HG02678 (cell line): ENCODE results near the gene MTA3.
A peak's percentile ranks its signal among the peaks of the same experiment; 100 is the strongest.
"Not testable (repeated sequence)": the region's sequence is repeated elsewhere in the genome, so short reads cannot be mapped to it uniquely, and the experiment has no call there.

Experiments
- ATAC-seq: cut with Tn5 transposase; IDR thresholded peaks from one replicate; pipeline ENCODE4 v1.9.1; 2021; ENCODE audit warnings: mild to moderate bottlenecking, moderate library complexity; ENCODE audit not compliant: unreplicated experiment

The MTA3 gene

GRCh38 chr2:42725657-42726056 lies 157.2 kb downstream of the MTA3 start:
- ATAC-seq, result no peak

GRCh38 chr2:42726680-42727079 lies 158.2 kb downstream of the MTA3 start:
- ATAC-seq, result no peak

- not testable (repeated sequence) for ATAC-seq
Measured at GRCh38 chr2:42731316-42731715, 162.9 kb downstream of the MTA3 start.

DNA sequence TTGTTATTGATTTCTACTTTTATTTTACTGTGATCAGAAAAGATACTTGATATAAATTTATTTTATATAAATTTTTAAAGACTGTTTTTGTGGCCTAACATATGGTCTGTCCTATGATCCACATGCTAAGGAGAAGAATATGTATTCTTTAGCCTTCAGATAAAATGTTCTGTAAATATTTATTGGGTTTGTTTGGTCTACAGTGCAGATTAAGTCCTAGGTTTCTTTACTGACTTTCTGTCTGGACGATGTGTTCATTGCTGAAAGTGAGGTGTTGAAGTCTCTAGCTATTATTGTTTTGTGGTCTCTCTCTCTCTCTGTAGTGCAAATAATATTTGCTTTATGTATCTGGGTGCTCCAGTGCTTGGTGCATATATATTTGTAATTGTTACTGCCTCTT lies 165.4 kb downstream of the MTA3 start:
- ATAC-seq, result no peak

- no peak for ATAC-seq
Measured at GRCh38 chr2:42736598-42737322, 168.3 kb downstream of the MTA3 start.

GRCh38 chr2:42741140-42741539 lies 172.7 kb downstream of the MTA3 start:
- no peak for ATAC-seq

- ATAC-seq, result no peak
Measured at GRCh38 chr2:42742740-42743658, 174.6 kb downstream of the MTA3 start.

DNA sequence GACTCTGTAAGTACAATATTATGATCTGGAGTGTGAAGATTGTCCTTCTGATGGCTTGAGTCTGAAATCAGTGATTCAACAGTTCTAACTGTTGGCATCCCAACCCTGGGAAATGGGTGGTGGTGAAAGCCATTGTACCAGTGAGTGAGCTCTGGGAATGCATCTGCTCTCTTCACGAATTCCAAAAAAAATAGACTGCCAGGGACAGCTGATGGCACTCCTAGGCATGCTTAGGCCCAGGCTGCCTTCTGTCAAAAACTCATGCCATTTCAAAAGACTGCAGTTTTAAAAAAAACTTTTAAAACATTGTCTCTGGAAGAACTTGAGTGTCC lies 175.2 kb downstream of the MTA3 start:
- ATAC-seq, result no peak

GRCh38 chr2:42744545-42745082 lies 176.2 kb downstream of the MTA3 start:
- no peak for ATAC-seq

GRCh38 chr2:42747422-42747821 lies 179.0 kb downstream of the MTA3 start:
- no peak for ATAC-seq

DNA sequence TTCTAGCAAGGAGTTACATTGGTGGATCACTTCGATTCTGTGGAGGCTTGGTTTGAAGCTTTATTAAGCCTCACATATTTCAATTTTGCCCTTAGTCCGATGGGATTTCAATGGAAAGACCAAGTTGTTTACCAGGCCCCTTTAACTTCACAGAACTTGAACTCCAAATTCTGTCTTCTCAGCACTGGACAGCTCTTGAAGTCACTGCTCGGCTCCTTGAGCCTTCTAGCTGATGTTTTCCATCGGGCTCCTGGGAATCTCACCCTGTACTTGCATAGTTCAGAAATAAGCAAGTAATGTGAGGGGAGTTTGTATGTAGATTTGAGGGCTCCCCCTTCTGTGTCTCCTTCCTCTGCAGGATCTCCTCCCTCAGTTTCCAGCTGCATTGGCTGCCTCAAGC lies 180.4 kb downstream of the MTA3 start:
- no peak for ATAC-seq

DNA sequence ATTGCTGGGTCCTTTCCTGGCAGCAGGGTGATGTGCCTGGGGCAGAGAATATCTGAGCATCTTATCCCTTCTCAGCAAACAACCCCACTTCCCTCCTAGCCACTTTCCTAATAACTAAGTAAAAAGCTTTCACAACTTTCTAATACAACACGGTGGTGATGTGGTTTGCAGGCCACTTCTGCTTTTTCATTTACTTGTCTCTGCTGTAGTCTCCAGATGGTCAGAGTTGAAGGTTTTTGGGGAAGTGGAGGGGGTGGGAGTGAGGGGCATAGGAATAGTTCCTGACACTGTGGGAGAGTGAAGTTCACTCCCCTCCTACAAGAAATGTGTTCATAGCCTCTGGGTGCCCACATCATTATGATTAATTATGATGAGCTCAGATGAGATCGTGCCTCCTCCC lies 183.9 kb downstream of the MTA3 start:
- peak; percentile 67 for ATAC-seq

GRCh38 chr2:42752816-42753813 lies 184.7 kb downstream of the MTA3 start:
- ATAC-seq, result no peak

DNA sequence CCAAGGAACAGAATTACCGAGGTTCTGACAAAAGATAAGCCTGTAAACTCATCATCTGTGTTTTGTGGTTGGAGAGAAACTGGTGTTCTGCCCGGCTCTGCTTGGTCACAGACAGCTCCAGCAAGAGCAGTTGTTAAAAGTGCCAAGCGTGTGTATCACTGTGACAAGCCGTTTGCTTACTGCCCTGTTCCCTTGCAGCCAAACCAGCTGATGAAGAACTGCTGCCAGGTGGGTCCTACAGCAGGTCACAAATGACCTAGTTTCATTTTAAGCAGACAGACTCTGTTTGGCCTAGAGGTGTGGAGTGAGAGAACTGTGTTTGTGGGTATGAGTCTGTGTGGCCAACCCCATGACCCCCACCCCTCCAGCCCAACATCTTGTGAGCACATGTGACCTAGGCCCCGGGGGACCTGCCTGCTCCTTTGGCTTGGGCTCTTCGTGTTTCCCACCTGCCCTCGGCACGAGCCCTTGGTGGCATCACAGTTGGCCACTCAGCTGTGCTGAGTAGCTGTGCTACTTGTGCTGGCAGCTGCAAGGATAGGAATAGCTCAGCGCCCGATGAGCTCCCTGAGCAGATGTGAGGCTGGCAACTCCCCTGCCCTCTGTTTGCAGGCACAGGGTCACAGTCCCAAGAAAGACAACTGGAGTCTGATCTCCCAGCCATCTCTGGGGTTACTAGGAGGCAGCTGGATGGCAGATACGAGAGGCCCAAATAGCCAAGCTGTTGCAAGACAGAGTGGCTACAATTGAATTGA lies 185.8 kb downstream of the MTA3 start:
- peak; percentile 67 for ATAC-seq

DNA sequence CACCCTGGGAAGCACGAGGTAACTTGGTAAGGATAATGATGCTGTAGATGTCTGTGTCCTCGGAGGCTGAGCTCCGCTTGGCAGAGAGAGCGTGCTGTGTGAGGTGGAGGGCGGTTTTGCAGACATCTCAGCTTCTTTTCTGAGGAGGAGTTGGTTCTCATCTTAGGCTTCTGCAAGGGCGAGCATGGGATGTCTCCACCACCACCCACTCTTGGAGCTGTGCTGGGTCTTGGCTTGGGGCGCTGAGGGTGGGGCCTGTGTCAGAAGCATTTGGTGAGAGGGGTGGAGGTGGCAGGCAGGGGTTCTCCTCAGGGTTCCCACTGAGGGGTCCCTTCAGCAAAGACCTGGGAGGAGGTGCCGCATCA lies 186.3 kb downstream of the MTA3 start:
- no peak for ATAC-seq

DNA sequence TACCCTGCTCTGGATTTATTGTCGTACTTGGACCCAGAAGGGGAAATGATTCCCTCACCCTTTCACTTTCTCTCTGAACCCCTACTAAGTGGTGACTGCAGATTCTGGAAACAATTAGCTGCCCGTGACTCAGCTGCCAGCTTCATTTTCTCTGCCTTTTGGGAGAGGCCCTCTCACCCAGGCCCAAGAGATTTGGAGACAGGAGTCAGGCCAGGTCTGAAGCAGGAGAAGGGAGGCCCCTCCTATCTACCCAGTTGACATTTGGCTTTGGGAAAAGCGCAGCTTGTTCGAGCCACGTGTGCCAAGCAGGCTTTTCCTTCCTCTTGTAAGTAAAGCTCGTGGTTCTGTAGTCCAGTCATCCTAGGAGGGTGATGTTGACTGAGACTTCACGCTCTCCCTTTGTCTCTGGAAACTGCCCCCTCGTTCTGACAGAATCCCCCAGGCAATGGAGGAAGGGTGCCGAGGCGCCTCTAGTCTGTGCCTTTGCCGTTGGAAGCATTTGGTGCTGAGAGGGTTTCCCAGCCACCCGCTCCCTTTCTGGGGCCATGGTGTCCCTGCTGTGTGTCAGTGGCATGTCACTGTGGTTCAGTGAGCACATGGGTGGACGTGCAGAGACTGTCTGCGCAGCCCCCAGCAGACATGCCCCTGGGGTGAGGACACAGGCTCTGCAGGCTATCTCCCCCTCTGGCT lies 186.9 kb downstream of the MTA3 start:
- no peak for ATAC-seq

DNA sequence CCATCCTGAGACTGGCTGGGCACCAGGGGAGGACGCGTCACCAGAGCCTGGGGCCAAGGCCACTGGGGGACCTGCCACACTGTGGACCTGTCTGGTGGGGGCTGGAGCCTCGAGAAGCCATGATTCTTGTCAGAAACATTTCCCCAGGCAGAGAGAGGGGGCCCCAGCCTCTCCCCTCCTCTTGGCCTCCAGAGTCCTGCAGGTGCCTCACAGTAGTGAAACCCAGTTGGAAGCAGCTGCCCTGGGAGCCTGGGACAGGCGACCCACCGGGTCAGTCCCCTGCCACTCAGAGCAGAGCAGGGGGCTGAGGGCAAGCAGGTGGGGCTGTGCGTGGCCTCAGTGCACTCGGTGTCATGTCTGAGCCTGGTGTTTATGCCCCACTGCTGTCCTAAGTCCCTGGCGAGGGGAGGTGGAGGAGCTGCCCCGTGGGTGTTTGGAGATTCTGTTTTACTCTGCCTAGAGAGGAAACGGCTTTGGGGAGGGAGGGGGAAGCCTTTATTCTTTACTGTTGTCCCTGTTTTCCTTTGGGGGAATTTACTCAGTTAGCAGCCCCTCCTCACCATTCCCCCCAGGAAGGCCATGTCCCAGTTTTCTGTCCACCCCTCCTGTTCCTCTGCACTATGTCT lies 187.8 kb downstream of the MTA3 start:
- ATAC-seq, result no peak

DNA sequence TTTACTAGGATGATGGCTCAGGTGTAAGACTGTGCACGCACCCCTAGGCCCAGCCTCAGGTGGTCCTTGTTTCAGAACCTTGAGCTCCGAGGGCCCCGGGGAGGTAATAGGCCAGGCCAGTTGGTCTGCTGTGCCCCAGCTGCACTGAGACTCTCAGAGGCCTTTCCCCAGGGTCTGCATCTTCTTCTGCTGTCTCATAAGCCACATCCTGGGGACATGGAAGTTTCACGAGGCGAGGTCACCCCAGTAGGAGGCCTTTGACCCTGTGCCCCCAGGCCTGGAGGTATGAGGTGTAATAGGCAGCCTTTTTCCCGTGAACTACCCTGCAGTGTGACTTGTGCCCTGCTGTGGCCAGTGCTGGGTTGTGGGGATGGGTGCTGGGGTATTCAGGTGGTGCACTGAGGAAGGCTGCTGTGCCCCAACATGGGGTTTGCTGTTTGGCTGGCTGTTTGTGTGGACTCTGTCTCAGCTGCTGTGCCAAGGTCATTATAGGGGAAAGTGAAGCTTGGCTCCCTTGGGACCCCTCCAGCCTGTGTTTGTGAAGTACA lies 188.6 kb downstream of the MTA3 start:
- no peak for ATAC-seq
